PC-9 (cell line): ENCODE measurements around the gene SLC45A2.

Experiments used
- CTCF ChIP-seq: fragments of 200-600 bp; sonication (generic); conservative IDR thresholded peaks from 2 replicates; pipeline ENCODE4 v1.6.1; 2017; ENCODE audit warnings: mixed run types, antibody characterized with exemption, mild to moderate bottlenecking, moderate library complexity
- EZH2 ChIP-seq: fragments of 200-600 bp; sonication (generic); IDR thresholded peaks from 2 replicates; pipeline ENCODE4 v1.8.0; 2017; ENCODE audit warnings: antibody characterized with exemption, low read depth

GRCh38 chr5:33980030-33980429, 4.5 kb downstream of the SLC45A2 start:
- TF ChIP-seq CTCF, result no peak
- TF ChIP-seq EZH2, result no peak
